Stimulated activated CD4-positive, alpha-beta T cell treated with anti-CD3 and anti-CD28 coated beads, Interleukin-12 subunit alpha, Interleukin-12 subunit beta, amount 100 ng/mL, for 24 hours (primary cell): Measurements from ENCODE around the gene STYXL2.

ENCODE experiments used
- DNase-seq, 2 experiments: peaks; one replicate each; pipeline ENCODE4 v3.0.0-alpha.2; 2020; ENCODE audit warnings: low read depth in 2 of 2

STYXL2 gene

DNA sequence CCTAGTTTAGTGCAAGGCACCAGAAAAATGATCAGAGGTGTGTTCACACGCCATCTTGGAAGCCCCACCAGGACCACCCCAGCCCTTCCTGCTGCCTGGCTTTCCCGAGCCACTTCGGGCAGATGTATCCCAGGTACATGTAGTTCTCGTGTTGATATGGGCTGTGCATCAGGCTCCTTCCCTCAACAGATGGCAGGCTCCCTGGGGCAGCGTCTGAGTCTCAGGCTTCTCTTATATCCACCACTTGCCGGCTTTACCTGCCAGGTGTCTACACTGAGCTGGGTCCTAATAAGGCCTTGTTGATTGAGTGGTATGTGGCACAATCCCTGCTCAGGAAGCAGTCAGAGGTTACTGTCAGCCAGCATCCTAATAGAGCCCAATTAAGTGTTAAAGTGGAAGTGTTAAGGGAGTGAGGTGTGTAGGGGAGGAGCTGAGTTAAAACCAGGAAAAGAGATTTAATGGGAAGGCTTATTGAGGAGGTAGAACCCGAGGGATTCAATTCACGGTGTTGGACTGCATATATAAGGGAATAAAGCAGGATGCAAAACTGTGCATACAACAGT is 12.2 kb upstream of the STYXL2 start:
- no peak for DNase-seq

DNA sequence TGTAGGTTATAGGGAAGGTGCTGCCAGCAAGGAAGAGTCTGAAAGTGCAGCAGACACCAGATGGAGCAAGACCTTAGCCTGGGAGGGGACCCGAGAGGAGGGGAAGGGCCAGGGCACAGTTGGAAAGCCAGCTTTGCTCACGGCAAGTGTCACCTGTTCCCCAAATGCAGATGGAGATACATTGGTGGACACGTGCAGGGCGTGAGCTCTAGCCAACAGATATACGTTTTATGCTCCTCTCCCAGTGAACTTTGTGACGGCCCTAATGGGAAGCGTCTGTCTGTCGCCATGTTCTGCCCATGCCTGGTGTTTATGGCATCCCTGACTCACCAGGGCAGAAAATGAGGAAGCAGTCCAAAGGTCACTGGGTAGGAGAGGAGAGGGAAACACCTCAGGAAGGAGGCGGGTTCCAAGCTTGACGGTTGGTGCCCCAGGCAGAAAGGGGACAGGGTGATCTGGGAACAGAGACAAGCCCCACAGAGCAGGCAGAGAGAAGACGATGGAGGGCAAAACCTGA is 11.3 kb upstream of the STYXL2 start:
- no peak for DNase-seq

DNA sequence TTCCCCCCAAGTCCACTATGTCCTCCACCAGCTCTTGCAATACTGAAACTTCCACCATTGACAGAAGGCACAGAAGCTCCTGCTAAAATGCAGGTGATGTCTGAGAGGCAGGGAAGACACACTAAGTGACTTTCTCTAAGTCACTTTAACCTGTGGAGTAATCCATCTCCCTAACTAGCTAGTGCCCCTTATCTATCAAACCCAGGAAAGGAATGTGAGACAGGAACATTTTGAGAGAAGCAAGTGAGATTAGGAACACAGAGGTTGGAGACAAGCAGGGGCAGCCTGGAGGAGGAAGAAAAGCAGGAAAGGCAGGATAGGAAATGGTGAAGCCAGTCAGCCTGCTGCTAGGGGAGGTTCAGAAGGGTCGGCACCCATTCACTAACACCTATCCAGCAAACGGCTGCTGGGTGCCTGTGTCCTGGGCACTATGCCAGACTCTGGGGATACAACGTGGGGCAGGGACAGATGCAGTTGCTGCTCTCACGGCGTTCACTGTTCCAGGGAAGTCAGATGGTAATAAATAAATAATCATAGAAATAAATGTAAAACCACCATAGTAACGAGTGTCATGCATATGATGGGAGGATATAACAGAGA is 10.7 kb upstream of the STYXL2 start:
- DNase-seq: no peak

DNA sequence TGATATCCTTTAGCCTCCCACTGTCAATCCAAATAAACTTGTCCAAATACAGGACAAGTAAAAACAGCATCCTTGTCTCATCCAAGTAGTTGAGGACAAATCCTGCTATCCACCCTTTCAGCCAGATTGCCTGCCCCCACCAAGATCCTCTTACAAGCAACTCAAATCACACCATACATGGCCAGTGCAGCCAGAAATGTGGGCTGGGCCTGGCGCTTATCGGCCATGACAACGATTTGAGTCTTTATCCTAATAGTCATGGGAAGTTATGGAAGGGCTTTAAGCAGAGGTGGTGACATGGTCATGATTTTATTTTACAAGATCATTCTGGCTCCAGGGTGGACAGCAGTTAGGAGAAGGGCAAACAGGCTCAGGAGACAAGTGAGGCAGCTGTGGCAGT is 10.0 kb upstream of the STYXL2 start:
- no peak for DNase-seq

DNA sequence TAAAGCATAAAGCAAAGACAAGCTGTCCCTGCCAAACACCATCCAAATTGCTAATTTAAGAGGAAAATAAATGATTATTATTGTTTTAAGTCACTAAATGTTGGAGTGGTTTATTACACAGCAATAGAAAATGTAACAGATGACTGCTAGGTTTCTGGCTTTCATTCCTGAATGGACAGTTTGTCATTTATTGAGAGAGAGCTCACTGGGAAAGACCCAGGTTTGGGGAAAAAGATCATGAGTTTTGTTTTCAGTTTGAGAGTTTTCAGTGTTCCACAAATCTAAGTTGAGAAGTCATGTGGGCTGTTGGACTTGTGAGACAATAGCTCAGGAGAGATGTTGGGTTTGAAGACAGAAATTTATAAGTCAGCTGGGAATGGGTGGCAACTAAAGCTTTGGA is 9.1 kb upstream of the STYXL2 start:
- no peak for DNase-seq

DNA sequence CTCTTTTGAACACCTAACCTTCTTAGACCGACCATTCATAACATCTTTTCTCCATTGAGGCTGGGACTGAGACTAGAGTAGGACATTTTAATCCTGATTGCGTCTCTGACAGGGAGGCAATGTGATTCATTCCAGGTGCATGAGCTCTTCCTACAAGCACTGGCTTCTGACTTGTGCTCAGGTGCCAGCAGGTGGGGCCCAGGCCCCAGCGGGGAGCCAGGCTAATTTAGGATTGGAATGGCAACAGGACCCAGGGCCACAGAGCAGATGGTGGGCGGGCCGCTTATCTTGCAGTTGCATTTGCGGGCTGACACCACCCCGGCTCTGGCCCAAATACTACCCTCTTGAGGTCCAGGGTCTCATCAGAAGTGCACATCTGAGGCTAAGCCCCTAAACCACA is 7.8 kb upstream of the STYXL2 start:
- DNase-seq: no peak

DNA sequence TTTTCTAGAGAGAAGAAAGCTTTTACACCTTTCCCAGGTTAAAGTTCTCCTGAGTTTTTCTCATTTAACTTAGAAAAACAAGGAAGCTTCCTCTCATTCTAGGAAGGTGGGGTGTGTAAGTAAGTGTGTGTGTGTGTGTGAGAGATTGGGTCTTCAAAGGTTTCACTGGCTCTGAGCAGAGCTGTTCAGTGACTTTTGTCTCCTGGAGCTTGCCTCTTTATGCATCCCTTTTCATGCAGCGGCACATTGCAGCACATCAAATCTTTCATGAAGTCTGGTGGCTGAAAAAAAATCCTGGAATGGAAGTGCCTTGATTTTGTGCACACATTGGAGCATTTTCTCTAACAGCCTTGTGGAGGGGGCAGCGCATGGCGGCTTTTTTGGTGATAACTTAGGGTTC is 7.1 kb upstream of the STYXL2 start:
- no peak for DNase-seq

DNA sequence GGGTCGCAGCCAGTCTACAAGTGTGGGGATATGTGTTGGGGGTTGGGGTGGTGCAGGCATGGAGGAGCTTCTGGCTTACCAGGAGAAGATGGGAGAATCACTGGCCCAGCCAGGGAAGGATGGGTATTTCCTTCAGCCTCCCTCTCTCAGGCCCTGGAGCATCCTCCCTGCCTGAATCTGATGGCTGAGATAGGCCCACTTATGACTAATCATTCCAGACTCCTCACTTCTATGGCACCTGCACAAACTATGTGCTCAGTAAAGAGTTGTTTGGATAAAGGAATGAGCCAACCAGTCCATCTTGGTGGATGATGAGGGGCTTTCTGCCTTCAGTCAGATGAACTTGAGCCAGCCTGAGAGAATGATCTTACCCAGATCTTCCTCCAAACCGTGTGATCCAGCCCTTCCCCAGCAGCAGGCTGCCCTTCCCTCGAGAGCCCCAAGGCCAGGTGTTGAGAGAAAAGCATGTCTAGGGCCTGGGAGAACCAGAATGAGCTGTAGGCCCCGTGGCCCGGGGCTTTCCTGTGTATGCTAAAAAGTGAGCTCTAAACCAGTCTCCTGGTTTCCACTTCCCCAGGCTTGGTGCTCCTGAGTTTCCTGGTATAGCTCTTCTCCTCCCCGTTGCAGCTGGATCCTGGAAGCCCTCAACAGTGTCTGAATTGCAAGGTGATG is 5.0 kb upstream of the STYXL2 start:
- no peak for DNase-seq

DNA sequence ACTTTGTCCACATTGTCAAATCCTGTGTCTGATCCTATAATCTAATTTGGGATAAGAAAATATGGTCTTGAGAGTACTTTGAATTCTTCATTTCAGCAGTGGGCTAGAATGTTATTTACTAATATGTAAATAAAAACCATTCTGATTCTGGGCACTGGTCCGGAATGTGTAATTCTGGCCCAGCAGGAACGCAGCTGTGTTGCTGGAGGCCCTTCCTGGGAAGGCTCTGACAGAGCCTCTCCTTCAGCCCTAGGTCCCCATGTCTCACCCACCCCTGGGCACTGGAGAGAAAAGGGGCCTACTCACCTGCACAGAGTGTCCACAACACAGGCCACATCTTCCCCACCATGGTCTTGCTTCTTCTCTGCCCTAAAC is 3.9 kb upstream of the STYXL2 start:
- DNase-seq: no peak

DNA sequence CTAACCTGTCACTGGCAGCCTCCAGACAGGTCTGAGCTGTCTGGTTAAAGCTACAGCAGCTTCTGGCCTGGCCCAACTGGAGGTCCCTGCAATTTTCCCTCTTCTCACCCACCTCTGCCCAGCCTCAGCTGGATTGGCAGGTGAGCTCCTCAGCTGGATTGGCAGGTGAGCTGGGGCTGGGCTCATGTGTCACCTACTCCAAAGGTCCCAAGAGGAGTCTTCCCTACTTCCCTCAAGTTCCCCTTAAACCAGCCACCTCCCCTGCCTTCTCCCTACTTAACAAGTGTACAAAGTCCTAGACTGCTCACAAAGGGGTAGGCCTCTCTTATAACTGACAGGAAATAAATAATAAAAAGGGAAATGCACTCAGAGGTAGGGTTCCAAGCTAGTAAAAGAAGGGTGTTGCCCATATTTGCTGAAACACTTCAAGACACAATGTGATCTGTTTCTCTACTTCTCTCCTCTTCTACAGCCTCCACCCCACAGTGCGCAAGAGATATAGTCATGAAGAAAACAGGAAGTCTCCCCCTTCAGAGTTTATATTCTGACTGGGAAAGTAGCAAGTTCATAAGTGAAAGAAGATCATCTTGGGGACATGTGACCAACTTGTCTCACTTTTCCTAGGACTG is 3.4 kb upstream of the STYXL2 start, which contains the start of gene GPA33:
TSS of gene GPA33 (minus strand) at position 64 of the 629 bp plus-strand sequence. CDS start 90 bp downstream, outside the sequence.
- no peak for DNase-seq

DNA sequence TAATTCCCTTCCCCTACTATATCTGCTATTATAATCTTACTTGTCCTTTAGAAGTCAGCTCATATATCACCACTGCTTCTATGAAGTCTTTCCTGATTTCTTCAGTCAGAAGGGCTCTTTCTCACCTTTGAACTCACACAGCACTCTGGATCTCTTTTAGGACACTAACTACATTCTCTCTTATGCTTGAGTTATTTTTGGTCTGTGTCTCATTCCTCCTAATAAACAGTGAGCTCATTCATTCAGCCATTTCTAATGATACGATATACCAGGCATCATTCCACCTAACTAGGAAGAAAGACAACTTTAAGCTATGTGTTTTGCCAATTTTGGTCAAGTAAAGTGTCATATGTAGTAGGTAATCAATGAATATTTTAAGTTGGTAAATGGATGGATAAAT is 1.2 kb upstream of the STYXL2 start:
- DNase-seq: no peak

DNA sequence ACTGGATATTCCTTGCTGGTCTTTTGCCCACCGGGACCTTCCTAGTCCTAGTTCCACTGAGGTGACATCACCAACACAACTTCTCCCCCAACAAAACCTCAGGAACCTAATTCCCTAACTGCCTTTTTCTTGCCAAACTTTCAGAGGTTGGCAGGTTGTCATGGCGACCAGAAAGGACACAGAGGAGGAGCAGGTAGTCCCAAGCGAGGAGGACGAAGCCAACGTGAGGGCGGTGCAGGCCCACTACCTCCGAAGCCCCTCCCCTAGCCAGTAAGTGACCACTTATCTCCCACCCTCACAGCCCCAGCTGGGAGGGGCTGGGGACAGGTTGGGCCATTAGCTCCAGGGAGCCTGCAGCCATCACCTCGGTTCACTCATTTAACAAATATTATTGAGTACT is 815 bp downstream of the STYXL2 start:
- DNase-seq: no peak

DNA sequence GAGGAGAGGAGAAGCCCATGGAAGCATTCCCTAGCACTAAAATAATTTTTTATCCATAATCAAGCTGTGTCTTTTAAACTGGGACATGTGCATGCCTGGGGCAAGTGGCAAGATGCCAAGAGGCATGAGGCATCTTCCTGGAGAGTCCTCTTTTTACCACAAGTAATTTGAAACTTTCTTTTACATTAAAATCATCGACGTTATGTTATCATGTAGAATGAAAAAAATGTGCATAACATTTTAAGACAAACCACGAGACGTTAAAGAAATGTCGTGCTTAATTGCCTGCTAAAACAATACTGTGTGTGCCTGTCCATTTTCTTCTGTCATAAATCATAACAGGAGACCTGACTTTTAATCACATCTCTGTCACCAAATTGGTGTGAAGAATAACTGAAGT is 1.5 kb downstream of the STYXL2 start:
- DNase-seq: no peak

DNA sequence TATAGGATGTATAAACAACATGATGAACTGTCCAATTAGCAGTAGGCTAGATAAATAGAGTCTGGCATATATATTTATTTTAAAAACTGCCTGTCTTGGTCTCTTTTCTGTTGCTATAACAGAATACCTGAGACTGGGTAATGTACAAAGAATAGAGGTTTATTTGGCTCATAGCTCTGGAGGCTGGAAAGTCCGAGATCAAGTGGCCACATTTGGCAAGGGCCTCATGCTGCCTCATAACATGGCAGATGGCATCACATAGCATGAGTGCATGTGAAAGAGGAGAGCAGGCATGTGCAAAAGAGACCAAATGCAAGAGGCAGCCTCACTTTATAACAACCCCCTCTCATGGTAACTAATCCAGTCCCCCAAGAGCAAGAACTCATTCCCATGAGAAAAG is 6.0 kb downstream of the STYXL2 start:
- DNase-seq: no peak

DNA sequence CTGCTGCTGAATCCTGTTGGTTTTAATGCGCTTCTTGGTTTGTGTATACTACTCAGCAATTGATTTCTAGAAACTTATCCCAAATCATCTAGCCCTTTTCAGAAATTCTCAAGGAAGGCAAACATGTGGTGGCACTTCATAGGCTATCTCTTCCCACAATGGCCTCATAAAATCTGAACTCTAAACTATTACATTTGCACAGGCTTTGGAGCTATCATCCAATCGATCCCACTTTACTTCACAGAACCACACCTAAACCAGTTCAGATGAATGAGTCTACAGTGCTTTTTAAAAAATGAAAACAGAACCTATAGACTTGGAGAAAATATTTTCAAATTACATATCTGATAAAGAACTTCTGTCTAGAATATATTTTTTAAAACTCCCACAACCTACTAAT is 6.9 kb downstream of the STYXL2 start:
- DNase-seq: no peak

DNA sequence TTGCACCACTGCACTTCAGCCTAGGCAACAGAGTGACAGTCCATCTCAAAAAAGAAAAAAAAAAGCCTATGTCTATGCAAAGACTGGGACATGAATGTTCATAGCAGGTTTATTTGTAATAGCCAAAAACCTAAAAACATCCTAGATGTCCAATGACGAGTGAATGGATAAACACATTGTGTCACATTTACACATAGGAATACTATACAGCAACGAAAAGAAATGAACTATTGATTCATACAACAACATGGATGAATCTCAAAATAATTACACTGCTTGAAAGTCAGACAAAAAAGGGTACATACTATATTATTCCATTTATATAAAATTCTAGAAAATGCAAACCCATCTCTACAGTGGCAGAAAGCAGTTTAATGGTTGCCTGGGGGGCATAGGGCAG is 7.9 kb downstream of the STYXL2 start:
- no peak for DNase-seq

DNA sequence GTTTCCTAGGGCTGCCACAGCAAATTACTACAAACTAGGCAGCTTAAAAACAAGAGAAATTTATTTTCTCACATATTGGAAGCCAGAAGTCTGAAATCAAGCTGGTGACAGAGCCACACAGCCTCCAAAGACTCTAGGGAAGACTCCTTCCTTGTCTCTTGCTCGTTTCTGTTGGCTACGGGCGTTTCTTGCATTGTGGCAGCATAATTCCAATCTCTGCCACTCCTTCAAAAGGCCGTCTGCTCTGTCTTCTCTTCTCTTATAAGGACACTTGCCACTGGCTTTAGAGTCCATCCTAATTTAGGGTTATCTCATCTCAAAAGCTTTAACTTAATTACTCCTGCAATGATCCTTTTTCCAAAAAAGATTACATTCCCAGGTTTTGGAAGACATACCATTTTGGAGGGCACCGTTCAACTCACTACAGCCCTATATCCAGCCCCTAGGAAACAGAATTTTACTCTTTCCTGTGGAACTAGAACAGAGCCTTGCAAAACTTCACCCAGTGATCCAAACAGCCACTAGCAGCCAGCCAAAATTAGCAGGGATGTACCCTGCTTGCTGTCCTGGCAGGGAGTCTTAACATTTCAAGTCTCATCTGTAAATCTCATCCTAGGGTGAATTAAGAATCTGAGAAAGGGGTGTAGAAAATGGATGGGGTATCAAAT is 9.2 kb downstream of the STYXL2 start:
- no peak for DNase-seq

DNA sequence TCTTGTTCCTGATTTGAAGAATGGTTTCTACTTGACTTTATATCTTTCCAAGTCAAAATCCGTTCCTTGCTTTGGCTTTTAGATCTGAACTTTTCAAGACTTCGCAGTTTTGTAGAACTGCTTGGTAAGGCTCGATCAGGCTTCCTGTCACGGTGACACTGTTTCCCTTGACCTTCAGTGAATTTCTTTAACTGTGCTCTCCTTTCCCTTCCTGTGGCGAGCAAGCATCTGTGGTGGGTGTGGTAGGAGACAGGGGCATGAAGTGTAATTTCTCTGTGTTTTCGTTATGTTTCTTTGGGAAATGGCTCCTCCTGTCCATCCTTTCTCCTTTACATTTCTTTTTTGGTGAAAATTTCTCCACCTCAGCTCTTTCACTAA is 10.4 kb downstream of the STYXL2 start:
- no peak for DNase-seq

DNA sequence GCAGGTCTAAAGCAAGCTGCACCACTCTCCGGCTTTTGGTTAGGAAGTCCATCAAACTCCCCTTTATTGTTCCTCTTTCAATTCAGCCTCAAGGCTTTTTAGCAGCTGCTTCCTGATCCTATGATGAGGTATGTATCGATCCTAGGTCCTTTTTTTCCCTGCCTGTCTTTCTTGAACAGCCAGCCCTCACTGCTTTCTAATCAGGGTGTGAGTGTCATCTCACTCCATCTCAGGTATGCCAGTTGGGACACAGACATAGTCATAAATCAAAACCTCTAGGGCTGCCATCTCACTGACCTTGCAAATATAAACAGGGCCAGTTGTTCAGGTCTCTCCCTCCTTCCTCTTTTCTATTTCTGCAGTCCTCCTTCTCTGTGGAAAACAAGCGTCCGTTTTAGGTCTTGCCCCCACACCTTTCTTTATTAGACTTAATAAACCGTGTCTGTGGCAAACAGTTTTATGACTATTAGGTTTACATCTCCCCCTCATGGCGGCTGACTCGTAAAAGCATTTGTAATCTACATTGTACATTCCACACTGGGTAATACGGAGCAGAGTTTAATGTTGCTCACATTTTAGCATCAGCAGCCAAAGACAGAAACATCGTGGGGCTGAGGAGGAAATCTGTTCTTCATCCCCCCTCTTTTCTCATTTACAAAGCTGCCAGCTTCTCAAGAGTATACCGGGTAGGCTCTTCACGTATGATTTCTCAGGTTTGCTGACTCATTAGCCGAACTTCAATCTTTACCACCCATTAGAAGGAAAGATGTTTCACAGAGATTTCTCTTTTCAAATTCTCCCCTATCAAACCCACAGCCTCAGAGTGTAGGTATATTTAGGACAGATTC is 11.6 kb downstream of the STYXL2 start:
- no peak for DNase-seq

DNA sequence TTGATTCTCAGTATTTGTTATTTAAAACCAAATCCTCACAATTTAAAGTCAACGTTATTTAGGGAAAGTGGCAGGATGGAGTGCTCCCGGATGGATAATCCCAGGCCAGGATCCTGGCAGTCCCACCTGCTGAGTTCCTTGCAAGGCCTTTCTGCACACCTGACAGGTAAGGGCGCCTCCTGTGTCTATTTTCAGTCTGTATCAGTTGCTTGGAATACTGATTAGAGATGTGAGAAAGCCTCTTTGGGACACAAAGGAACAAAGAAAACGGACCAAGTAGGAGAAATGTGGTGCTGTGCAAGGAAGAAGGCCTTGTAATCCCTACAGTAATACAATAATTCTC is 12.2 kb downstream of the STYXL2 start:
- no peak for DNase-seq

DNA sequence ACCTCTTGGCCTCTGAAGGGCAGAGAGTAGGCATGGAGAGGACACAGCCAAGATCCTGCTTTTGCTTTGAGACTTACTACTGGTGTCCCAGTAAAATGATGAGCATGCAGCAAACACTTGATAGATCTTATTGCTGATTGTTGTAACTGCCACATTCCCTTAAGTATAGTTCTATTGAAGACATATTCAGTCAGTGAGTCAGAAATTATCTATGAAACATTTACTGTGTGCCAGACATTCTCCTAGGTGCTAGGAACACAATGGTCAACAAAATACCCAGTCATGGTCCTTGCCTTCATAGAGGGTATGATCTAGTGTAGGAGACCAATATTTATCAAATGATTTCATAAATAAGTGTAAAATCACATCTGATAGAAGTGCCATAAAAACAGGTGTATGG is 13.6 kb downstream of the STYXL2 start:
- no peak for DNase-seq

DNA sequence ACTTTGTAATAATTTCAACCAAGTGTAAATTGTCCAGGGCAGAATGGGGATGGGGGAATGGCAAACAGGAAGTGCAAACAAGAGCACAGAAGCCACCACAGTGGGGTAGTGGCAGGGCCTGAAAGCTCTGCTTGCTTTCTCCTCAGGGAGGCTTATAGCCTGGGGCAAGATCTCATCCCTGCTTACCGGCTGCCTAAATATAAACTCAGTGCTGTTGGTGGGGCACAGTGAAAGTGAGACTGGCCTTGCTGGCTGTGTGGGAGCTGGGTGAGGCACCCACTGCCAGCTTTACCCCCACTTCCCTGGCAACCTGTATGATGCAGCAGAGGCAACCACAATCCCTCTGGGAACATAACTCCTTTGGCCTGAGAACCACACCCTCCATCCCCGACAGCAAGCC is 15.2 kb downstream of the STYXL2 start:
- no peak for DNase-seq
